Liver (tissue), 9 donors: ENCODE results near the gene PDE4B. TPM values are rescaled to one million over a fixed set of nuclear protein-coding genes. Genes with fewer than 3 reads are reported as not detected.

ENCODE experiments used
- DNase-seq: peaks from one replicate; pipeline ENCODE4 v3.0.0-alpha.2; 2017; ENCODE audit warnings: low spot score
- H3K27ac ChIP-seq, 2 donors: one replicate each; pipeline ENCODE4 v1.7.0; 2013; ENCODE audit warnings: inconsistent platforms in 2 of 2, low read length in 2 of 2, control low read depth in 1 of 2, low read depth in 1 of 2, mild to moderate bottlenecking in 1 of 2
- H3K27me3 ChIP-seq, 4 donors: one replicate each; pipeline versions ENCODE4 v1.6.1 to v1.7.0; 2013; ENCODE audit warnings: low read length in 3 of 4, inconsistent platforms in 1 of 4, mild to moderate bottlenecking in 1 of 4, moderate library complexity in 1 of 4; ENCODE audit not compliant: control insufficient read depth in 4 of 4, insufficient read depth in 4 of 4
- H3K36me3 ChIP-seq, 4 donors: one replicate each; pipeline versions ENCODE4 v1.6.1 to v1.7.0; 2013; ENCODE audit warnings: low read length in 3 of 4, mild to moderate bottlenecking in 3 of 4, low read depth in 1 of 4, moderate library complexity in 1 of 4; ENCODE audit not compliant: control insufficient read depth in 4 of 4, insufficient read depth in 3 of 4
- H3K4me1 ChIP-seq, 4 donors: one replicate each; pipeline versions ENCODE4 v1.6.1 to v1.7.0; 2013; ENCODE audit warnings: low read length in 3 of 4, mild to moderate bottlenecking in 3 of 4, moderate library complexity in 1 of 4; ENCODE audit not compliant: control insufficient read depth in 4 of 4, insufficient read depth in 4 of 4
- H3K4me3 ChIP-seq, 3 donors: one replicate each; pipeline versions ENCODE4 v1.6.1 to v1.7.0; 2013; ENCODE audit warnings: low read length in 3 of 3, control low read depth in 1 of 3, low read depth in 1 of 3, mild to moderate bottlenecking in 1 of 3
- H3K9ac ChIP-seq, 2 donors: one replicate each; pipeline ENCODE4 v1.7.0; 2013; ENCODE audit warnings: low read length in 2 of 2, mild to moderate bottlenecking in 2 of 2, moderate library complexity in 2 of 2, control low read depth in 1 of 2, low read depth in 1 of 2
- H3K9me3 ChIP-seq, 4 donors: one replicate each; pipeline versions ENCODE4 v1.6.1 to v1.7.0; 2013; ENCODE audit warnings: low read length in 3 of 4; ENCODE audit not compliant: control insufficient read depth in 4 of 4
- CTCF ChIP-seq: fragments of 150-350 bp; IDR thresholded peaks from 2 replicates; pipeline ENCODE4 v1.5.1; 2017; ENCODE audit warnings: improper control_type of control experiment, low read depth, low read length; ENCODE audit not compliant: missing input control
- EGR1 ChIP-seq, 2 donors: IDR thresholded peaks; 2 replicates each; pipeline ENCODE4 v1.6.1; 2016 to 2018; ENCODE audit warnings: antibody characterized with exemption in 2 of 2, low read depth in 2 of 2
- FOXA1 ChIP-seq: IDR thresholded peaks from 2 replicates; pipeline ENCODE4 v1.6.1; 2016; ENCODE audit warnings: antibody characterized with exemption
- FOXA2 ChIP-seq: IDR thresholded peaks from 2 replicates; pipeline ENCODE4 v1.6.1; 2016; ENCODE audit warnings: antibody characterized with exemption
- GABPA ChIP-seq, 2 donors: IDR thresholded peaks in 1 of 2; conservative IDR thresholded peaks in 1 of 2; 2 replicates each; pipeline ENCODE4 v1.6.1; 2016; ENCODE audit warnings: antibody characterized with exemption in 2 of 2, mild to moderate bottlenecking in 1 of 2, moderate library complexity in 1 of 2
- HNF4A ChIP-seq, 2 donors: conservative IDR thresholded peaks; 2 replicates each; pipeline ENCODE4 v1.6.1; 2016; ENCODE audit warnings: antibody characterized with exemption in 2 of 2, mild to moderate bottlenecking in 2 of 2
- HNF4G ChIP-seq: IDR thresholded peaks from 2 replicates; pipeline ENCODE4 v1.6.1; 2016; ENCODE audit warnings: antibody characterized with exemption
- JUND ChIP-seq, 2 donors: IDR thresholded peaks; 2 replicates each; pipeline ENCODE4 v1.6.1; 2016; ENCODE audit warnings: antibody characterized with exemption in 2 of 2
- NR2F2 ChIP-seq: IDR thresholded peaks from 2 replicates; pipeline ENCODE4 v1.6.1; 2016; ENCODE audit warnings: antibody characterized with exemption
- RAD21 ChIP-seq, 2 donors: IDR thresholded peaks; 2 replicates each; pipeline ENCODE4 v1.6.1; 2016; ENCODE audit warnings: antibody characterized with exemption in 2 of 2, mild to moderate bottlenecking in 2 of 2
- REST ChIP-seq: IDR thresholded peaks from 2 replicates; pipeline ENCODE4 v1.6.1; 2016; ENCODE audit warnings: antibody characterized with exemption, mild to moderate bottlenecking
- RXRA ChIP-seq, 2 donors: IDR thresholded peaks; 2 replicates each; pipeline ENCODE4 v1.6.1; 2017 to 2018; ENCODE audit warnings: antibody characterized with exemption in 2 of 2, mild to moderate bottlenecking in 1 of 2
- SP1 ChIP-seq: IDR thresholded peaks from 2 replicates; pipeline ENCODE4 v1.6.1; 2018; ENCODE audit warnings: antibody characterized with exemption, mild to moderate bottlenecking
- TAF1 ChIP-seq: conservative IDR thresholded peaks from 2 replicates; pipeline ENCODE4 v1.6.1; 2016; ENCODE audit warnings: antibody characterized with exemption, mild to moderate bottlenecking
- YY1 ChIP-seq: IDR thresholded peaks from 2 replicates; pipeline ENCODE4 v1.6.1; 2016; ENCODE audit warnings: antibody characterized with exemption, mild to moderate bottlenecking
- WGBS: extraction: QIAGEN DNeasy Blood & Tissue Kit; methylation state at CpG from one replicate; pipeline ENCODE4 v1.1.7; 2013; 5-methylcytosine and 5-hydroxymethylcytosine counted together
- polyA plus RNA-seq, 2 donors: library from polyadenylated mRNA; stranded (reverse) in 1 of 2; unstranded in 1 of 2; fragments of 200-250 nt in 1 of 2; fragments of >200 nt in 1 of 2; fragmentation: Nextera tagmentation in 1 of 2; extraction: Ambion mirVana in 1 of 2; gene quantifications; one replicate each; pipeline versions ENCODE4 v1.2.1 to v1.2.3, GENCODE V29; 2013 to 2015
- total RNA-seq, 2 donors: library from RNA; depleted of rRNA; stranded (reverse); fragments of >200 nt; gene quantifications; one replicate each; pipeline ENCODE4 v1.2.3, GENCODE V29; 2014
- TF ChIP-seq, protein P1 (sequence below): IDR thresholded peaks from 2 replicates; pipeline ENCODE4 v1.6.1; 2016; ENCODE audit warnings: antibody characterized with exemption
- TF ChIP-seq, protein P2 (sequence below): IDR thresholded peaks from 2 replicates; pipeline ENCODE4 v1.6.1; 2016; ENCODE audit warnings: antibody characterized with exemption
- TF ChIP-seq, protein P3 (sequence below): IDR thresholded peaks from 2 replicates; pipeline ENCODE4 v1.6.1; 2016; ENCODE audit warnings: antibody characterized with exemption
- donor health status: healthy.
- donor health status: healthy.
- donor health status: healthy.
- donor health status: healthy.
- donor health status: healthy.

The PDE4B gene
- total and polyA plus RNA-seq, 4 donors: 1.9 to 3.9 (median 2.7) TPM

DNA sequence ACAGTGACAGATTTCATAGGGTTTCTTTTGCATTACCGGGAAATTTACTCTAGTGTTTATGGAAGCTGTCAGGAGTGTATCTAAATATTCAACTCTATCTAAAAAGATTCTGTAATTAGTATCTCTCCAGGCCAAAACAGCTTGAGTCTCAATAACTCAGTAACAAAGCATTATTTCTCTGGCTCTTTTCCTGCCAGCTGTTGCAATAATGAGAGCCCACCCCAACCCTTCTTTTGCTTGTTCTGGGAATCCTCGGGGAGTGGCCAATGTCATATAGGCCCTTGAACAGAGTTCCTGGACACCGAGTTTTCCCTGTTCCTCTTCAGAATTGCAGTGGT lies 621.1 kb downstream of the PDE4B start:
- Histone ChIP-seq H3K27ac (no peak overlapping the region), H3K36me3 (no peaks in the 10 kb centered on the region), H3K9me3 (peaks cover 0 to 6% (median 1%) of the 10 kb centered on the region in 4 donors), H3K4me3 (no peak overlapping the region), H3K4me1 (peaks cover 2 to 14% (median 11%) of the 10 kb centered on the region in 4 donors), H3K9ac (no peak overlapping the region), H3K27me3 (no peaks in the 10 kb centered on the region)
- DNase-seq: no peak
- WGBS: 85% methylated on average over 3 of the region's 3 CpGs
- TF ChIP-seq HNF4G (no peak), JUND (IDR thresholded peaks at IDR 0.05) (no peak), FOXA2 (no peak), CTCF (no peak), REST (no peak), RXRA (IDR thresholded peaks at IDR 0.05) (no peak), SP1 (no peak), EGR1 (IDR thresholded peaks at IDR 0.05; ENCODE audit: low read depth in 2 of 2) (no peak), FOXA1 (no peak), YY1 (no peak), TAF1 (no peak), GABPA (IDR thresholded peaks at IDR 0.05 in 1 of 2, conservative IDR thresholded peaks at IDR 0.05 in 1 of 2) (no peak), NR2F2 (no peak)
- TF ChIP-seq, protein P1, sequence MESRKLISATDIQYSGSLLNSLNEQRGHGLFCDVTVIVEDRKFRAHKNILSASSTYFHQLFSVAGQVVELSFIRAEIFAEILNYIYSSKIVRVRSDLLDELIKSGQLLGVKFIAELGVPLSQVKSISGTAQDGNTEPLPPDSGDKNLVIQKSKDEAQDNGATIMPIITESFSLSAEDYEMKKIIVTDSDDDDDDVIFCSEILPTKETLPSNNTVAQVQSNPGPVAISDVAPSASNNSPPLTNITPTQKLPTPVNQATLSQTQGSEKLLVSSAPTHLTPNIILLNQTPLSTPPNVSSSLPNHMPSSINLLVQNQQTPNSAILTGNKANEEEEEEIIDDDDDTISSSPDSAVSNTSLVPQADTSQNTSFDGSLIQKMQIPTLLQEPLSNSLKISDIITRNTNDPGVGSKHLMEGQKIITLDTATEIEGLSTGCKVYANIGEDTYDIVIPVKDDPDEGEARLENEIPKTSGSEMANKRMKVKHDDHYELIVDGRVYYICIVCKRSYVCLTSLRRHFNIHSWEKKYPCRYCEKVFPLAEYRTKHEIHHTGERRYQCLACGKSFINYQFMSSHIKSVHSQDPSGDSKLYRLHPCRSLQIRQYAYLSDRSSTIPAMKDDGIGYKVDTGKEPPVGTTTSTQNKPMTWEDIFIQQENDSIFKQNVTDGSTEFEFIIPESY: no peak
- TF ChIP-seq, protein P2, sequence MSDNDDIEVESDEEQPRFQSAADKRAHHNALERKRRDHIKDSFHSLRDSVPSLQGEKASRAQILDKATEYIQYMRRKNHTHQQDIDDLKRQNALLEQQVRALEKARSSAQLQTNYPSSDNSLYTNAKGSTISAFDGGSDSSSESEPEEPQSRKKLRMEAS: no peak
- TF ChIP-seq, protein P3, sequence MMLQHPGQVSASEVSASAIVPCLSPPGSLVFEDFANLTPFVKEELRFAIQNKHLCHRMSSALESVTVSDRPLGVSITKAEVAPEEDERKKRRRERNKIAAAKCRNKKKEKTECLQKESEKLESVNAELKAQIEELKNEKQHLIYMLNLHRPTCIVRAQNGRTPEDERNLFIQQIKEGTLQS: no peak

DNA sequence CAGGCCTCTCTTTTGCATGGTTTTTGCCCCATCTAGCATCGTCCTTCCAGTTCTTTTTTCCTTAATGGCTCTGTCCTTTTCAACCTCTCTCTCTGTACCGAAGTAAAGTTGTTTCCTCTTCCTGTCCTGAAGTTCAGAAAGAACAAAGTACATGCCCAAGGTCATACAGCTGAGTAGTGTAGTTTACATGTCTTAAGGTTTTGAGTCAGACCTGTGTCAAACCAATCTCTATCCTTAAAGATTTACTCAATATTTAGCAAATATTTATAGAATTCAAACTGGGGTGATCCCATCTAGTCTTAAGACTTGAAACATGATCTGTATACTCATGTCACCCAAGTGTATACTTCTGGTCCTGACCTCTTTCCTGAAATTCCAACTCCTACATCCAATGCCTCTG lies 622.6 kb downstream of the PDE4B start:
- WGBS: 75% methylated on average over 2 of the region's 2 CpGs
- H3K36me3 ChIP-seq: no peaks in the 10 kb centered on the region
- TF ChIP-seq, protein P2: no peak
- no peak for TF ChIP-seq NR2F2
- no peak for TF ChIP-seq TAF1
- TF ChIP-seq, protein P3: no peak
- no peak for TF ChIP-seq GABPA (IDR thresholded peaks at IDR 0.05 in 1 of 2, conservative IDR thresholded peaks at IDR 0.05 in 1 of 2)
- TF ChIP-seq JUND (IDR thresholded peaks at IDR 0.05): no peak
- TF ChIP-seq REST: no peak
- no peak for TF ChIP-seq YY1
- TF ChIP-seq RAD21 (IDR thresholded peaks at IDR 0.05): no peak
- no peak for TF ChIP-seq HNF4A (conservative IDR thresholded peaks at IDR 0.05)
- H3K27ac ChIP-seq: no peak overlapping the region
- no peak overlapping the region for H3K4me3 ChIP-seq
- no peaks in the 10 kb centered on the region for H3K27me3 ChIP-seq
- H3K9me3 ChIP-seq: peaks cover 0 to 6% (median 1%) of the 10 kb centered on the region in 4 donors
- DNase-seq: no peak
- peaks cover 2 to 14% (median 11%) of the 10 kb centered on the region in 4 donors for H3K4me1 ChIP-seq
- H3K9ac ChIP-seq: no peak overlapping the region
